ENCODE measurements around the gene CPA2.

CPA2 gene

GRCh38 chr7:130314305-130314704, 47.6 kb downstream of the CPA2 start:
- no peak for DNase-seq (ENCODE audit: low spot score)

- no peak for DNase-seq (ENCODE audit: low spot score)
Measured at GRCh38 chr7:130319541-130319940, 52.9 kb downstream of the CPA2 start.

GRCh38 chr7:130321542-130322229, 55.0 kb downstream of the CPA2 start:
- DNase-seq (ENCODE audit: low spot score): peak; percentile 18

GRCh38 chr7:130322615-130323014, 56.0 kb downstream of the CPA2 start:
- no peak for DNase-seq (ENCODE audit: low spot score)

DNA sequence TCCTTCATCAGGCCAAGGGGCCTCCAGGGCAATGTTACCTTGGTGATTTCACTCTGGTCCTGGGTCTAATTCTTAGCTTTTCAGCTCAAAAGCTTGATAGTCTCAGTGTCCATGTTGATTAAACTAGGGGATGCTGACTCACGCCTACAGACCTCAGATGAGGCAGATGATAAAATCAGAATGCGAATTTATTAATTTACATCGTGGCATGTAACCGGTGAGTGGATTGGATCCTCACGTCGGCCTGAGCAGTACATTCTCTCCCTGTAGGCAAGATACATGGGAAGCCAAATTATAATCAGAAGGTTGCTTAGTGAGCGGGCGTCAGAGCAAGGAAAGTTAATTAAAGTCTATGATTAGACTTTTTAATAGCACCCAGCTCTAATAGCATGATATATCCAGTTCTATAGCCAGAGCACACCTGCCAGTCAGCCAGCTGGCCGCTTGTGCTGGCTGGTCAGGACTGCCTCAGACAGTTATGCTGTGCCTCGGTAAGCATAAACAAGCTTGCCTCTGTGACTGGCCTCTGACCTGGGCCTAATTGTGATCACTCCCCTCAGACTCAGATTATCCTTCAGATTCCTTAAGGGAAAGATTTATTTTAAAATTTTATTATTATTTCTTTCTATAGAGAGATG, 57.8 kb downstream of the CPA2 start:
- no peak for DNase-seq (ENCODE audit: low spot score)

GRCh38 chr7:130329681-130330080, 63.0 kb downstream of the CPA2 start:
- no peak for DNase-seq (ENCODE audit: low spot score)

DNA sequence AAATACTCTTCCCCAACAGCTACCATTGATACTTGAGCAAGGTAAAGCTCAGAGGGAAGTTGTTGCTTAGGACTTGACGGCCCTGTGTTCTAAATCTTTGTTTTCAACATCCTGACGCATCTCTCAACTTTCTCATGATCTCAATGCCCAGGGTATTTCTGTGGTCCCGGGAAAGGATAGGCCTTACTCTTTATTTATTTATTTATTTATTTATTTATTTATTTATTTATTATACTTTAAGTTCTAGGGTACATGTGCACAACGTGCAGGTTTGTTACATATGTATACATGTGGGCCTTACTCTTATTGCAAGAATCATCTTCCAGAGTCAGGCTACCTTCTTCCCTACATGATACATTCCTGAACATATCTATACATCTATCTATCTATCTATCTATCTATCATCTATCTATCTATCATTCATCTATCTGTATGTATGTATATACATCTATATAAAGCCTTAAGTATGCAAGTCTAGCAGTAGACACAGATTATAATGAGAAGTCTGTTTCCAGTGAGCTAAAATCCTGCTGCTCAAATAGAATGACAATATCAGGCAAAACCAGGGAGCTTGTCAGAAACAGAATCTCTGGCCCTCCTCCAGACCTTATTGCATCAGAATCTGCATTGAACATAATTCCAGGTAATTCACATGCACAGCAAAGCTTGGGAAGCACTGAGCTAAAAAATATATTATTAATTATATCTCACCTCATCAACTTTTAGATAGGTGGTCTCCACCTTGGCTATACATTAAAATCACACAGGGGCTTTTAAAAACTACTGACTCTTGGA, 65.8 kb downstream of the CPA2 start:
- DNase-seq (ENCODE audit: low spot score): no peak

- DNase-seq (ENCODE audit: low spot score): no peak
Measured at GRCh38 chr7:130333832-130334231, 67.2 kb downstream of the CPA2 start.

DNA sequence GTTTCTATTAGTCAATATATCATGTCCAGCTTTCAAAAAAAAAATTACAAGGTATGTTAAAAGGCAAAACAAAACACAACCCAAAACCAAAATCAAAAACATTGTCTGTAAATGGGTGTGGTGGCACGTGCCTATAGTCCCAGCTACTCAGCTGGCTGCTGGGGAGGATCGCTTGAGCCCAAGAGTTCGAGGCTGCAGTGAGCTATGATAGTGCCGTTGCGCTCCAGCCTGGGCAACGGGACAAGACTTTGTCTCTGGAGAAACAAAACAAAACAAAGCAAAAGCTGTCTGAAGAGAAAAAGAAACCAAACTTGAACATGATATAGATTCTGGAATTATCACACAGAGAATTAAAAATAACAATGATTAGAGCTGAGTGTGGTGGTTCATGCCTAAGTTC, 67.6 kb downstream of the CPA2 start:
- no peak for DNase-seq (ENCODE audit: low spot score)

GRCh38 chr7:130337410-130337971, 70.8 kb downstream of the CPA2 start:
- DNase-seq (ENCODE audit: low spot score): no peak

- DNase-seq (ENCODE audit: low spot score): no peak
Measured at GRCh38 chr7:130338233-130338632, 71.6 kb downstream of the CPA2 start.

Data from AG20443 (cell line).